NCI-H510A treated with DMSO at 0.1 percent for 48 hours (cell line): Measurements from ENCODE around the gene GRK4.

Experiments used
- DNase-seq: peaks from one replicate; lab custom pipeline; 2025; lab: John Stamatoyannopoulos, UW

GRK4 gene

DNA sequence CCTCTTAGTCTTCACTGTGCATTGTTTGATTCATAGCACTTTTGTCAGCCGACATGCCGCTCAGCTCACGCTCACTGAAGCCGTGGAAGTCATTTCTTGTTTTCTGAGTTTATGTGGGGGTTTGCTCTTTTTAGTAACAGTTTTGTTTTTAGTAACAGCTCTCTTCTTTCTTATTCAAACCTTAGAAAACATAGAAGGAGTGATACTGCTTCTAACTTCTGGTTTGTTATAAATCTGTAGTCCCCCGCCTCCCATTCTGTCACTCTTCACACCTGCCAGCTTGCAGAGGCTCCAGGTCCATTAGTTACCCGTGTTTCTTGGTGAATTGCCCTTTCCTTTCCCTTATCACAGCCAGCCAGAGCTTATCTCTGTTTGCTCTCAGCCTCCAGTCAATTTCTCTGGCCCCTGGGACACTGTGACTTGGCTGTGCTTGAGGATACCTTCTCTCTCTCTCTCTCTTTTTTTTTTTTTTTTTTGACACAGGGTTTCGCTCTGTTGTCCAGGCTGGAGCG is 50.5 kb downstream of the GRK4 start:
- DNase-seq: no peak

- DNase-seq: no peak
These were observed 53.6 kb downstream of the GRK4 start for GRCh38 chr4:3016961-3017360.

GRCh38 chr4:3017504-3017903 is 54.1 kb downstream of the GRK4 start:
- no peak for DNase-seq

- no peak for DNase-seq
These were observed 55.9 kb downstream of the GRK4 start for GRCh38 chr4:3019145-3019846.

- DNase-seq: no peak
These were observed 57.8 kb downstream of the GRK4 start for GRCh38 chr4:3021127-3021526.

DNA sequence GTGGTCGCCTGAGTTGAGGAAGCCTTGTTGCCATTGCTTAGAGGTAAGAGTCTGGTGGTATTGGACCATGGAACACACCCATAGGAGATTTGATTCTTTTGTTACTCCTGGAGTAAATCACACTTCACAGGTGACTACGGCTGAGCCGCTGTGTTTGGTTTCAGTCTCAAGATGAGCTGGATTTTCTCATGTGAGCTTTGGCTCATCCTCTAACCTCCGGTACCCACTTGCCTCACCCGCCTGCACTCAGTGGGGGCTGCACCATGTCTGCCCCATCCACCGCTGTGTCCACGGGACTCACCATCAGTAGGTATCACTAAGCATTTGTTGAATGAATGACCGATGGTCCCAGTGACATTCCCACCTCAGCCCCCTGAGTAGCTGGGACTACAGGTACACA is 58.3 kb downstream of the GRK4 start:
- no peak for DNase-seq

- no peak for DNase-seq
These were observed 58.7 kb downstream of the GRK4 start for GRCh38 chr4:3022112-3022511.

DNA sequence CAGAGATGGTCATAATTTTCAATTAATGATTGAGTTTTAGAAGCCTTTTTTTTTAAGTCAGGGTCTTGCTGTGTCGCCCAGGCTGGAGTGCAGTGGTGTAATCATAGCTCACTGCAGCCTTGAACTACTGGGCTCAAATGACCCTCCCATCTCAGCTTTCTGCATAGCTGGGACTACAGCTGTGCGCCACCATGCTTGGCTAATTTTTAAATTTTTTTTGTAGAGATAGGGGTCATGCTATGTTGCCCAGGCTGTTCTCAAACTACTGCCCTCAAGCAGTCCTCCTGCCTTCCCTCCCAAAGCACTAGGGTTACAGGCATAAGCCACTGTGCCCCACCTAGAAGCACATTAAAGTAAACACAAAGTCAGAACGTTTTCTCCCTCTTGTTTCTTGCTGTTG is 59.3 kb downstream of the GRK4 start:
- DNase-seq: no peak

DNA sequence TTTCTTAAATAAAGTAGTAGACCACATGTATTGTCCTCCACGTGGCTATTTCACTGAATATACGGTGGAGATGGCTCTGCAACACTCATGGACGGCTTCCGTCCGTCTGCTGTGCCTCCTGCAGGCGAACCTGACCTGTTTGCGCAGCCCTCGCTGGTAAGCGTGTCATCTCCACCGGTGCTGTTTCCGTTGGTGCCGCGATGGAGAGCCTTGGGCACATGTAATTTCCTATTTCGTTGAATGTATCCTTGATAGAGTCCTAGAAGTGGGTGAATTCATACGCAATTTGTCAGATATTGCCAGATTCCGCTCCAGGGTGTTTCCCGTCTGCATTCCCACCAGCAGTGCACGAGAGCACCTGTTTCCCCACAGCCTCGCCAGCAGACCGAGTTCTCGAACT is 62.5 kb downstream of the GRK4 start:
- no peak for DNase-seq

DNA sequence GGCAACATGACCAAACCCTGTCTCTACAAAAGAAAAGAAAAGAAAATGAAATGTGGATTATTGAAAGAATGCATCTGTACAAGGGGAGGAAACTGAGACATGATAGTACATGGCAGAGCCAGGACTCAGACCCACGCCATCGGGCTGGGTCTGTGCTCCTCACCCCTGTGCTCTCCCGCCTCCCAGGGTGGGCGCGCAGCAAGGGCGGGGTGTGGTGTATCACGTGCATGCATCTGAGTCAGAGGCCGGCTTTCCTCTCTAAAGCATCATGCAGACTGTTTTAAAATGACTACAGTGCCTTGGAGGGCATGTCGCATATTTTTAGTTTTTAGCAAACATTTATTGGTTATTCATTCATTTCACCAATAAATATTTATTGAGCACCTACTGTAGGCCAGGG is 63.2 kb downstream of the GRK4 start:
- no peak for DNase-seq

- DNase-seq: no peak
These were observed 66.1 kb downstream of the GRK4 start for GRCh38 chr4:3029464-3029863.

GRCh38 chr4:3030566-3031356 is 67.4 kb downstream of the GRK4 start:
- peak; percentile 2 for DNase-seq

DNA sequence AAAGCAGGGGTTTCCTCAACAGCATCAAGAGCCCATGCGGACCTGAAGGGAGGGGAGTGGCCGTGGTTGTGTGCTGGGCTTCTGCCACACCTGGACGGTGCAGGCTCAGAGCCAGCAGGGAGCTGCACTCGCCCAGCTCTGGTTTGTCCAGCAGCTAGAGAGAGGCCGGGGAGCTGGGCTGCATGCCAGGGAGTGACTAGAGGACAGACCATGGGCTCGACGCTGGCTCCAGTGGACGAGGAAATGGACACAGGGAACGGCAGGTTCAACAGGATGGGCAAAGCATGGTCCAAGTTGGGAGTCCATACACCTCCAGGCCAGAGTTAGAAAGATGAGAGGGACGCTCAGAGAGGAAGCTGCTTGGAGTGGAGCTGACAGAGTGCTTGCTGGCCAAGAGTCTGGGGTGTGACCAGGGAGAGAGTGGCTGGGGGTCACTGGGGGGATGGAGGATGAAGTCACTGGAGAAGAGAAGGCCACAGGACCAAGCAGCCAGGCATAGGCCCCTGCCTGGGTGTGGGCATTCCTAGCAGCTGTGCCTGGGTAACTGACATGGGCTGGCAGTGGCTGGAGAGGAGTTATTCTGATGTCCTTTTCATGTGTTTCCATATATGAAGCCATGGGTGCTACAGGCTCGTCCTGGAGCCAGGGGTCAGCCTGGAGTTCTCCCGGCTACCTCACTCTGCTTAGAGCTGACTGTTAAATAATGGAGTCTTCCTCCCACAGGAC is 68.1 kb downstream of the GRK4 start:
- DNase-seq: no peak

DNA sequence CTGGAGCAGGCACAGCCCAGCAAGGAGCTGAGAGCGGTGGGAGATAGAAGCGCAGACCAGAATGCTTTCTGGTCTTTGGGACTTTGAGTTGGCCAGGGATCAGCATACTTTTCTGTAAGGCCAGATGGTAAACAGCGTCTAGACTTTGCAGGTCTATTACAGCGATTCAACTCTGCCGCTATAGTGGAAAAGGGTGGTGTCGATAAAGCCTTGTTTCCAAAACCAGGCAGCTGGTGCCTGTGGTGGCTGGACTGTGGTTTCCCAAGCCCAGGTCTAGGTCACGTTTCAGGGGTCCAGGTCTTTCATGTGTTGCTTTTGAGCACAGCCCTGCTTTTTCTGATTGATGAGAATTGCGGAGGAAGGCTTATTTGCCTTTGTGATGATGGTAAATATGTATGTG is 70.9 kb downstream of the GRK4 start:
- no peak for DNase-seq

GRCh38 chr4:3035249-3035648 is 71.9 kb downstream of the GRK4 start:
- DNase-seq: no peak

DNA sequence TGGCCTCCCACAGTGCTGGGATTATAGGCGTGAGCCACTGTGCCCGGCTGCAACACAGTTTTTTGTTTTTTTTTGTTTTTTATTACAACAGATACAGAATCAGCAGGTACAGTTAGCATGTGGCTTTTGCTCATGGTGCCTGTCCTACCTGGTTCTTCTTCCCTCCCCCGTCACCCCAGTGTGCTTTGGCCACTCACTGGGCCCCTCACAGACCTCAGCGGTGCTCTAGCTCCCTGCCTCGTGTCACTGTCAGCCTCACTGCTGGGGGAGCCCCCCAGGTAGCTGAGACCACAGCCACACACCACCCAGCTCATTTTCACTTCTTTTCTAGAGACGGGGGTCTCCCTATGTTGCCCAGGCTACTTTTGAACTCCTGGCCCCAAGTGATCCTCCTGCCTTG is 72.3 kb downstream of the GRK4 start:
- DNase-seq: no peak

- DNase-seq: no peak
These were observed 73.0 kb downstream of the GRK4 start for GRCh38 chr4:3036131-3036952.

GRCh38 chr4:3037957-3038461 is 74.6 kb downstream of the GRK4 start:
- no peak for DNase-seq

- DNase-seq: no peak
These were observed 76.5 kb downstream of the GRK4 start for GRCh38 chr4:3039706-3040366.

- DNase-seq: no peak
These were observed 77.3 kb downstream of the GRK4 start for GRCh38 chr4:3040452-3041191.
